Ishikawa (cell line): ENCODE measurements around the gene HEPH.

Experiments used
- CEBPB ChIP-seq: IDR thresholded peaks from 2 replicates; pipeline ENCODE4 v1.6.1; 2012
- CREB1 ChIP-seq: IDR thresholded peaks from 2 replicates; pipeline ENCODE4 v1.6.1; 2012; ENCODE audit warnings: low read depth
- EGR1 ChIP-seq: IDR thresholded peaks from 2 replicates; pipeline ENCODE4 v1.6.1; 2012
- EP300 ChIP-seq: IDR thresholded peaks from 2 replicates; pipeline ENCODE4 v1.6.1; 2012; ENCODE audit warnings: borderline replicate concordance
- FOXM1 ChIP-seq: IDR thresholded peaks from 2 replicates; pipeline ENCODE4 v1.6.1; 2012; ENCODE audit warnings: low read depth, borderline replicate concordance
- NFIC ChIP-seq: IDR thresholded peaks from 2 replicates; pipeline ENCODE4 v1.6.1; 2012
- RAD21 ChIP-seq: IDR thresholded peaks from 2 replicates; pipeline ENCODE4 v1.6.1; 2012; ENCODE audit warnings: low read depth
- TAF1 ChIP-seq: IDR thresholded peaks from 2 replicates; pipeline ENCODE4 v1.6.1; 2012; ENCODE audit warnings: low read depth, mild to moderate bottlenecking
- TCF12 ChIP-seq: IDR thresholded peaks from 2 replicates; pipeline ENCODE4 v1.6.1; 2012; ENCODE audit warnings: low read depth
- TEAD4 ChIP-seq: IDR thresholded peaks from 2 replicates; pipeline ENCODE4 v1.6.1; 2012
- USF1 ChIP-seq: IDR thresholded peaks from 2 replicates; pipeline ENCODE4 v1.6.1; 2012
- YY1 ChIP-seq: IDR thresholded peaks from 2 replicates; pipeline ENCODE4 v1.6.1; 2012; ENCODE audit warnings: low read depth
- ZBTB7A ChIP-seq: IDR thresholded peaks from 2 replicates; pipeline ENCODE4 v1.6.1; 2012; ENCODE audit warnings: low read depth
- TF ChIP-seq, protein P1 (sequence below): IDR thresholded peaks from 2 replicates; pipeline ENCODE4 v1.6.1; 2012; ENCODE audit warnings: low read depth, mild to moderate bottlenecking
- TF ChIP-seq, protein P2 (sequence below): IDR thresholded peaks from 2 replicates; pipeline ENCODE4 v1.6.1; 2012

Gene HEPH, protein sequence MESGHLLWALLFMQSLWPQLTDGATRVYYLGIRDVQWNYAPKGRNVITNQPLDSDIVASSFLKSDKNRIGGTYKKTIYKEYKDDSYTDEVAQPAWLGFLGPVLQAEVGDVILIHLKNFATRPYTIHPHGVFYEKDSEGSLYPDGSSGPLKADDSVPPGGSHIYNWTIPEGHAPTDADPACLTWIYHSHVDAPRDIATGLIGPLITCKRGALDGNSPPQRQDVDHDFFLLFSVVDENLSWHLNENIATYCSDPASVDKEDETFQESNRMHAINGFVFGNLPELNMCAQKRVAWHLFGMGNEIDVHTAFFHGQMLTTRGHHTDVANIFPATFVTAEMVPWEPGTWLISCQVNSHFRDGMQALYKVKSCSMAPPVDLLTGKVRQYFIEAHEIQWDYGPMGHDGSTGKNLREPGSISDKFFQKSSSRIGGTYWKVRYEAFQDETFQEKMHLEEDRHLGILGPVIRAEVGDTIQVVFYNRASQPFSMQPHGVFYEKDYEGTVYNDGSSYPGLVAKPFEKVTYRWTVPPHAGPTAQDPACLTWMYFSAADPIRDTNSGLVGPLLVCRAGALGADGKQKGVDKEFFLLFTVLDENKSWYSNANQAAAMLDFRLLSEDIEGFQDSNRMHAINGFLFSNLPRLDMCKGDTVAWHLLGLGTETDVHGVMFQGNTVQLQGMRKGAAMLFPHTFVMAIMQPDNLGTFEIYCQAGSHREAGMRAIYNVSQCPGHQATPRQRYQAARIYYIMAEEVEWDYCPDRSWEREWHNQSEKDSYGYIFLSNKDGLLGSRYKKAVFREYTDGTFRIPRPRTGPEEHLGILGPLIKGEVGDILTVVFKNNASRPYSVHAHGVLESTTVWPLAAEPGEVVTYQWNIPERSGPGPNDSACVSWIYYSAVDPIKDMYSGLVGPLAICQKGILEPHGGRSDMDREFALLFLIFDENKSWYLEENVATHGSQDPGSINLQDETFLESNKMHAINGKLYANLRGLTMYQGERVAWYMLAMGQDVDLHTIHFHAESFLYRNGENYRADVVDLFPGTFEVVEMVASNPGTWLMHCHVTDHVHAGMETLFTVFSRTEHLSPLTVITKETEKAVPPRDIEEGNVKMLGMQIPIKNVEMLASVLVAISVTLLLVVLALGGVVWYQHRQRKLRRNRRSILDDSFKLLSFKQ

DNA sequence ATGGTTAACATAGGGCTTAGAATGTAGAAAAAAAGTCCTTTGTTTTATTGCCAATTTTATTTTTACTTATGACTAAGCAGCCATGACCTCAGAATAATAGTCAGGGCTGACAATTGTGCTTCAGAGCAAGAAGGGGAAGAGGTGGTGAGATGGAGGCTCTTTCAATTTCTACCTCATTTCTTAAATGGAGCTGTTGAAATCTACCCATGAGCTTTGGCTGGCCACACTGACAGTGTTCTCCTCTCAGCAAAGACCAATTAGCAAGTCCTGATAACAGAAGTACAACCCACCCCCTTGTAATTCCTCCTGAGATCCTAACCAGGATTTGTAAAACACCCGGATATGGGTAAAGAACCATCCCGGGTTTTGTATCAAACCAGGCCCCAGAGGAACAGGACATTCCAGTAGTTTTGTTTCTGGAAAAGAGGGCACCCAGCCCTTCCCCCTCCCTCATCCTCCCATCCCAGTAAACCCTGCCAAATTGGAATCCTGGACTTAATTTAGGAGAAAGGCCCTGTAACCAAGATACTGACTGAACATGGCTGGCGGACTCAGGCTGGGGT is at the start of gene HEPH:
Gene HEPH, plus strand, starts transcription at position 399 of the 563 bp plus-strand sequence. CDS start 6,324 bp downstream, outside the sequence.
- TF ChIP-seq, protein P1, sequence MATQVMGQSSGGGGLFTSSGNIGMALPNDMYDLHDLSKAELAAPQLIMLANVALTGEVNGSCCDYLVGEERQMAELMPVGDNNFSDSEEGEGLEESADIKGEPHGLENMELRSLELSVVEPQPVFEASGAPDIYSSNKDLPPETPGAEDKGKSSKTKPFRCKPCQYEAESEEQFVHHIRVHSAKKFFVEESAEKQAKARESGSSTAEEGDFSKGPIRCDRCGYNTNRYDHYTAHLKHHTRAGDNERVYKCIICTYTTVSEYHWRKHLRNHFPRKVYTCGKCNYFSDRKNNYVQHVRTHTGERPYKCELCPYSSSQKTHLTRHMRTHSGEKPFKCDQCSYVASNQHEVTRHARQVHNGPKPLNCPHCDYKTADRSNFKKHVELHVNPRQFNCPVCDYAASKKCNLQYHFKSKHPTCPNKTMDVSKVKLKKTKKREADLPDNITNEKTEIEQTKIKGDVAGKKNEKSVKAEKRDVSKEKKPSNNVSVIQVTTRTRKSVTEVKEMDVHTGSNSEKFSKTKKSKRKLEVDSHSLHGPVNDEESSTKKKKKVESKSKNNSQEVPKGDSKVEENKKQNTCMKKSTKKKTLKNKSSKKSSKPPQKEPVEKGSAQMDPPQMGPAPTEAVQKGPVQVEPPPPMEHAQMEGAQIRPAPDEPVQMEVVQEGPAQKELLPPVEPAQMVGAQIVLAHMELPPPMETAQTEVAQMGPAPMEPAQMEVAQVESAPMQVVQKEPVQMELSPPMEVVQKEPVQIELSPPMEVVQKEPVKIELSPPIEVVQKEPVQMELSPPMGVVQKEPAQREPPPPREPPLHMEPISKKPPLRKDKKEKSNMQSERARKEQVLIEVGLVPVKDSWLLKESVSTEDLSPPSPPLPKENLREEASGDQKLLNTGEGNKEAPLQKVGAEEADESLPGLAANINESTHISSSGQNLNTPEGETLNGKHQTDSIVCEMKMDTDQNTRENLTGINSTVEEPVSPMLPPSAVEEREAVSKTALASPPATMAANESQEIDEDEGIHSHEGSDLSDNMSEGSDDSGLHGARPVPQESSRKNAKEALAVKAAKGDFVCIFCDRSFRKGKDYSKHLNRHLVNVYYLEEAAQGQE, result no peak
- no peak for TF ChIP-seq YY1
- no peak for TF ChIP-seq NFIC
- TF ChIP-seq FOXM1, result no peak
- no peak for TF ChIP-seq USF1
- TF ChIP-seq, protein P2, sequence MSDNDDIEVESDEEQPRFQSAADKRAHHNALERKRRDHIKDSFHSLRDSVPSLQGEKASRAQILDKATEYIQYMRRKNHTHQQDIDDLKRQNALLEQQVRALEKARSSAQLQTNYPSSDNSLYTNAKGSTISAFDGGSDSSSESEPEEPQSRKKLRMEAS, result no peak
- TF ChIP-seq CREB1, result no peak
- no peak for TF ChIP-seq RAD21
- TF ChIP-seq EP300, result no peak

DNA sequence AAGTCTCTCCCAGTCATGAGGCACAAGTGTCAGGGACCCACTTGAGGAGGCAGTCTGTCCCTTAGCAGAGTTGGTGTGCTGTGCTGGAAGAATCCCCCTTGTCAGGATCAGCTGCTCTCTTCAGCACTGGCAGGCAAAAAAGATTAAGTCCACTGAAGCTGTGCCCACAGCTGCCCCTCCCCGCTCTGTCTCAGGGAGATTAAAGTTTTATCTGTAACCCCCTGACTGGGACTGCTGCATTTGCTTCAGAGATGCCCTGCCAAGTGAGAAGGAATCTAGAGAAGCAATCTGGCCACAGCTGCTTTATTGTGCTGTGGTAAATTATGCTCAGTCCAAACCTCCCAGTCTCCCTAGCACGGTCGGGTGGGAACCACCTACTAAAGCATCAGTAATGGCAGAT is 37.4 kb upstream of the HEPH start:
- TF ChIP-seq NFIC (no peak), TCF12 (no peak), TAF1 (no peak), ZBTB7A (no peak)
- TF ChIP-seq, protein P2, result no peak

DNA sequence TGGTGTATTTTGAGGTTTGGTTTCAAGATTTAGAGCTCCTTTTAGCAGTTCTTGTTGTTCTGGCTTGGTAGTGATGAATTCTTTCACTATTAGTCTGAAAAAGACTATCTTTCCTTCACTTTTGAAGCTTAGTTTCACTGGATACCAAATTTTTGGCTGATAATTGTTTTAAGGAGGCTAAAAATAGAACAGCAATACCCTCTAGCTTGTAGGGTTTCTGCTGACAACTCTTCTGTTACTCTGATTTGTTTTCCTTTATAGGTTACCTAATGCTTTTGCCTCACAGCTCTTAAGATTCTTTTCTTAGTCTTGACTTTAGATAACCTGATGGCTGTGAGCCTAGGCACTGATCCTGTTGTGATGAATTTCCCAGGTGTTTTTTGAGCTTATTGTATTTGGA is 33.6 kb upstream of the HEPH start:
- TF ChIP-seq USF1 (no peak), TCF12 (no peak), FOXM1 (no peak), TAF1 (no peak), EGR1 (no peak), YY1 (no peak), ZBTB7A (no peak), TEAD4 (no peak), CREB1 (no peak)
- TF ChIP-seq, protein P1, result no peak
- TF ChIP-seq, protein P2, result no peak

DNA sequence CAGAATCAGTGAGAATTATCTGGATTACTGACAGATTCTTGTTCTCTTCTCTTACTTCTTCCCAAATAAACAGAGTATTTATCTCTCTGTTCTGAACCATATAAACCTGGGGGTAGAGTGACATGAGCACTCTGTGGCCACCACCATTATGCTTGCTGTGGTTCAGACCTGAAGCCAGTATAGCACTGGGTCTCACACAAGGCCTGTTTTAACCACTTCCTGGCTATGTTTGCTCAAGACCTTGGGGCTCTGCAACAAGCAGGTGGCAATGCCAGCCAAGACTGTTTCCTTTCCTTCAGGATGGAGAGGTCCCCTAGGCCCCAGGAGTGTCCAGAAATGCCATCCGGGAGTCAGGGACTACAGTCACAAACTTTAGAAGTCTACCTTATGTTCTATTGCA is 21.7 kb upstream of the HEPH start:
- no peak for TF ChIP-seq EP300
- no peak for TF ChIP-seq NFIC
- no peak for TF ChIP-seq EGR1
- no peak for TF ChIP-seq TEAD4
- TF ChIP-seq FOXM1, result no peak
- no peak for TF ChIP-seq CREB1

GRCh38 chrX:66144258-66144657 is 19.8 kb upstream of the HEPH start:
- no peak for TF ChIP-seq RAD21
- TF ChIP-seq TAF1, result no peak
- no peak for TF ChIP-seq ZBTB7A
- no peak for TF ChIP-seq CEBPB
- TF ChIP-seq YY1, result no peak
- TF ChIP-seq EGR1, result no peak
- TF ChIP-seq, protein P1, result no peak
- no peak for TF ChIP-seq TEAD4
- TF ChIP-seq TCF12, result no peak
- TF ChIP-seq CREB1, result no peak
- TF ChIP-seq USF1, result no peak
- TF ChIP-seq NFIC, result no peak
- TF ChIP-seq EP300, result no peak
- TF ChIP-seq, protein P2, result no peak
- TF ChIP-seq FOXM1, result no peak
